IPS-15b (cell line): Measurements from ENCODE around the gene LRRTM3.

Experiments
- H3K27me3 ChIP-seq: one replicate; pipeline ENCODE4 v1.6.1; 2013; ENCODE audit warnings: low read length; ENCODE audit not compliant: control insufficient read depth, insufficient read depth
- H3K36me3 ChIP-seq: one replicate; pipeline ENCODE4 v1.6.1; 2013; ENCODE audit warnings: low read length; ENCODE audit not compliant: control insufficient read depth, insufficient read depth
- H3K4me1 ChIP-seq: one replicate; pipeline ENCODE4 v1.6.1; 2013; ENCODE audit warnings: mild to moderate bottlenecking, low read length; ENCODE audit not compliant: control insufficient read depth, insufficient read depth
- H3K4me3 ChIP-seq: one replicate; pipeline ENCODE4 v1.5.1; 2013; ENCODE audit warnings: low read depth, low read length
- H3K9ac ChIP-seq: one replicate; pipeline ENCODE4 v1.6.1; 2013; ENCODE audit warnings: low read depth, mild to moderate bottlenecking, low read length
- H3K9me3 ChIP-seq: one replicate; pipeline ENCODE4 v1.6.1; 2013; ENCODE audit warnings: mild to moderate bottlenecking, low read length; ENCODE audit not compliant: control insufficient read depth, insufficient read depth

Gene LRRTM3

DNA sequence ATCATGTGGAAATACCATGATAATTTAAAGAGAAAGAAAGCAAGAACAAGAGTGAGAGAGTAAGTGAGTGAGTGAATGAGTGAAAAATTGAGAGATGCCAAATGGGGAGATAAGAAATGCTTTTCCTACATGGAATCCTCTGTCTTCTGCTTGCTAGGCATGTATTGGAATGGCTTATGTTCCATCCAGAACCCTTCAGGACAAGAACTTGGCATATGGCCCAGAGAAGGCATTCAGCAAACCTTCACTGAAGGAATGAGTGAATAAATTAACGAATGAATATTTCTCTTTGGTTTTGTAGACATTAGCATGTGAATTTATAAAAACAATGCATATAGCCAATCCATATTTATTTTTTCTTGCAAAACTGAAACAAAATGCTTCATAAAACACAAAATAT, 162.2 kb downstream of the LRRTM3 start:
- no peaks in the 10 kb centered on the region for H3K27me3 ChIP-seq

DNA sequence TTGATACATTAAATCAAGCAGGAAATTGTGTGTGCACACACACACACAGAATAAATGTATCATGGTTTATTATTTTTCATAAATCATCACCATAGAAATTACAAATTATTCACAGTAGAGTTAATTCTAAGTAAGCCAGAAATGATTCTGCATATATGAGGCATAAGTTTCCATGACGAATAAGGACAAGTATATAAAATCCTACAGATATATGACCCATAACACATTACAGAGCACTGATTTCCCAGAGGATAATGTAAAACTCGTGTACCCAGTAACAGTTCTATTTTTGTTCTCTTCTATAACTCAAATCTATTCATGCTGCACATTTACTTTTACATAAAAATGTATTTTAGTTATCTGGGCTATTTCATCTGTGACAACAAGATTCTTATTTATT, 169.7 kb downstream of the LRRTM3 start:
- Histone ChIP-seq H3K4me1 (peaks cover 6% of the 10 kb centered on the region), H3K36me3 (no peaks in the 10 kb centered on the region), H3K4me3 (no peak overlapping the region), H3K27me3 (no peaks in the 10 kb centered on the region), H3K9me3 (no peaks in the 10 kb centered on the region), H3K9ac (no peak overlapping the region)

More for the DNA sequence above, 162.2 kb downstream of the LRRTM3 start:
- H3K9me3 ChIP-seq, result no peaks in the 10 kb centered on the region
- no peak overlapping the region for H3K9ac ChIP-seq
- H3K4me3 ChIP-seq, result no peak overlapping the region
- H3K4me1 ChIP-seq, result no peaks in the 10 kb centered on the region
- no peaks in the 10 kb centered on the region for H3K36me3 ChIP-seq

DNA sequence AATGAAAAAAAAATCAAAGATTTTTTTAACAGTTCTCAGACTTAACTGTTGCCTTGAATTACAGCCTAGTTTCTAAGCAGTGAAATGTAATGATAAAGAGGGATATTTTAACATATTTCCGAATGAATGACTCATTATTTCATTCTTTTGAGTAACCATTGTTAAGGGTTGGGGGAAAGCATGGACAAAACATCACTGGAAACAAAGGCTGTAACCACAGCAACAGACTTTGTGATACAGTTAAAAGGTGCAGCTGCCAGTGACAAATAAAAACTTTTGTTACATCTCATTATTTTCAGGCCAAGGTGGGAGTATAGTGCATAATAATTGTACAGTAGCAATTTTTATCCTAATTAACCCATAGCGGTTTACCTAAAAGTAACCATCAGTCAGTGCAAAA, 172.6 kb downstream of the LRRTM3 start:
- no peaks in the 10 kb centered on the region for H3K36me3 ChIP-seq
- H3K4me1 ChIP-seq, result peaks cover 6% of the 10 kb centered on the region
- no peak overlapping the region for H3K9ac ChIP-seq
- H3K27me3 ChIP-seq, result no peaks in the 10 kb centered on the region
- H3K9me3 ChIP-seq, result no peaks in the 10 kb centered on the region
- no peak overlapping the region for H3K4me3 ChIP-seq

DNA sequence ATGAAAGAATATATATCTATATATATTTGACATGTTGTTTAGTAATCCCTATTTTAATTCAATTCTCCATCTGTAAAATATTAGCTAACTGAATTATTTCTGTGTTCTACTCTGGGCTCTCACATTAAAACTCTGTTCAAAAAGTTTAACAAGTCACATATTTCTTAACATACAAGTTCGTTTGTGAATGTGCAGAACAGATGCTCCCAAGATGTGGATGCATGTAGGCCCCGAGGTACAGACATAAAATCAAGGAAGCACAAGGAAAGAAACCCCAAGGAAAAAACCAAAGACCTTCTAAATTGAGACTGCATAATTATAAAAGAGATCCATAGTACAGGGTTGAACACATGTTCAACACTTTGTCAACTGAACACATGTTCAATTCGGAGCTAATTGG, 175.1 kb downstream of the LRRTM3 start:
- H3K9me3 ChIP-seq, result no peaks in the 10 kb centered on the region
- no peak overlapping the region for H3K4me3 ChIP-seq
- H3K4me1 ChIP-seq, result peaks cover 6% of the 10 kb centered on the region
- H3K36me3 ChIP-seq, result no peaks in the 10 kb centered on the region
- H3K27me3 ChIP-seq, result no peaks in the 10 kb centered on the region
- H3K9ac ChIP-seq, result no peak overlapping the region

DNA sequence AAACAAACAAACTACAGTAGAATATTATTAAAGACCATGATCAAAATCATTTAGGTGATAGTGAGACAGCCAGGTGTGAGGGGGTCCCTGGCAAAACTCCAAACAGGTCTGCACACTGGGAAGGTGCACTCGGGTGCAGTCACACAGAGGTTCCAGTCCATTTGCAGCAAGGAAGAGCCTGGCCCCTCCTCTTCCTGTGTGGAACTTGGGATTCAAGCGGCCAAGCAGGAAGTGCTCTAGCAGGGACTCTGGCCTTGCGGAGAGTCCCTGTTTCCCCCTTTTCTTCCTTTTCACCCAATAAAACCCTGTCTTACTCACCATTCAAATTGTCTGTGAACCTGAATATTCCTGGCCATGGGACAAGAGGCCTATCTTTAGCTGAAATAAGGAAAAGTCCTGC, 181.8 kb downstream of the LRRTM3 start:
- Histone ChIP-seq H3K4me1 (no peaks in the 10 kb centered on the region), H3K9me3 (no peaks in the 10 kb centered on the region), H3K27me3 (no peaks in the 10 kb centered on the region), H3K4me3 (no peak overlapping the region), H3K9ac (no peak overlapping the region), H3K36me3 (no peaks in the 10 kb centered on the region)

DNA sequence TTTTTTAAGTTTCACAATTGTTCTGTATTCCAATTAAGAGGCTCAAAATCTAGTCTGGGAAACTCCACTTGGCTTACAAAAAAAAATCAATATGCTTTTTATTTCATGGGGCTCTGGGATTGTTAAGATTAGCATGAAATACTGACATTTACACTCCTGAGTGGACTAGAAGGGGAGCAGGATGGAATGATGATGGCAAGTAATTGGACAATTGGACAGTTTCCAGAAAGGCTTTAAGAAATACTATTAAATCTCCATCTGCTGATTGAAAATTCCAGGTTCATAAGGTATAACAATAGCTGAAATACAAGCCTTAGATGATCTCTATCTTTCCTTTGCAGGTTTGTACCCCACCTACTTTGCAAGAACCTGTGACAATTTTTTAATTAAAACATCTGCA, 184.4 kb downstream of the LRRTM3 start:
- Histone ChIP-seq H3K9me3 (no peaks in the 10 kb centered on the region), H3K27me3 (no peaks in the 10 kb centered on the region), H3K36me3 (no peaks in the 10 kb centered on the region), H3K4me3 (no peak overlapping the region), H3K4me1 (no peaks in the 10 kb centered on the region), H3K9ac (no peak overlapping the region)

DNA sequence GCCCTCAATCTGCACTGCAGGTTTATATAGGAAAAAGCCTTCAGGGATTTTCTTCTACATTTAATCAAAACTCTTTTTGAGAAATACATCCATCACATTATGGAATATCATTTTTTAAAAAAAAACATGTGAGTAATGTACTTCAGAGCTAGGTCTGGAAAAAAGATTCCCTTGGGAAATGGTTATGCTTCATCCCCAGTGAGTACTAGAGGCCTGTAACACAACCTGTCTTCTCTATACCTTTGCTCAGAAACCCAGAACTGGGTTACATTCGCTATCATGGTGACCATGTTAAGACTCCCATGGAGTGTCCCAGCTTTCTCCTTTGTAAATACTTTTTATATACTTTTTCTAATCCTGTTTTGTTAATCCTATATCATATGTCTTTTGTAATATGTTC, 186.9 kb downstream of the LRRTM3 start:
- H3K4me1 ChIP-seq, result no peaks in the 10 kb centered on the region
- no peaks in the 10 kb centered on the region for H3K9me3 ChIP-seq
- H3K36me3 ChIP-seq, result no peaks in the 10 kb centered on the region
- H3K27me3 ChIP-seq, result no peaks in the 10 kb centered on the region
- H3K4me3 ChIP-seq, result no peak overlapping the region
- no peak overlapping the region for H3K9ac ChIP-seq

DNA sequence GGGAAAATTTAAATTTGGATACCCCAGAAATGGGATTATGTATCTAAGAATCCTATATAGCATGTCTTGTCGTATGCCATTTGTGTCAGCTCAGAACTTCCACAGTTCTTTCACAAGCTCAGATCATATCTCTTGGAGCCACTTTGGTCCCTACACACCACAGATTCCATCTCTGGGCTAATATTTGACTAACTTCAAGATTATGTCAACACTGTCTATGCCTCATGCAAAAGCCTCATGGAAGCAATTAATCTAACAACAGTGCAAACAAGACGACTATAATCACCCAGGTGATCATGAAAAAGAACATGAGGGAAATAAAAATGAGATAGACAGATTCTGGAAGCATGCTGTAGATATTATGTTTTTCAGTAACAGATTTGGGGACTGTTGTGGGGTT, 189.1 kb downstream of the LRRTM3 start:
- H3K4me3 ChIP-seq, result no peak overlapping the region
- H3K9me3 ChIP-seq, result no peaks in the 10 kb centered on the region
- no peaks in the 10 kb centered on the region for H3K27me3 ChIP-seq
- H3K9ac ChIP-seq, result no peak overlapping the region
- H3K36me3 ChIP-seq, result no peaks in the 10 kb centered on the region
- no peaks in the 10 kb centered on the region for H3K4me1 ChIP-seq

DNA sequence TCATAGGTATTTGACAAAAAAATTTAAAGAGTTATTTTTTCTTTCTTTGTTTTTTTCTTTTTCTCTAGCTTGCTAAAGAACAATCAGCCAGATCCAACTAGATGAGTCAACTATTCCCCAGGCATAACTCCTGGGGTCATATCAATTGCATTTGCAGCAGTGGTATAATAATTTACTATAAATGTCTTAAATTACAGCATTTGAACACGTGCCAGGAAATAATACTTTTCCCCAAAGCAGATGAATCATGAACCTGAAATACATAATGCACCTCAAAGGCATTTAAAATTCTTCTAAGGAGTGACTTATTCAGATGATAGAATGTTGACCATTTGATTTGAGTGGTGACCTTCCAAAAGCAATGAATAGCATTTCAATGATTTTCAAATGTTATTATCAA, 190.1 kb downstream of the LRRTM3 start:
- no peaks in the 10 kb centered on the region for H3K36me3 ChIP-seq
- H3K4me1 ChIP-seq, result no peaks in the 10 kb centered on the region
- no peak overlapping the region for H3K9ac ChIP-seq
- H3K27me3 ChIP-seq, result no peaks in the 10 kb centered on the region
- H3K9me3 ChIP-seq, result no peaks in the 10 kb centered on the region
- H3K4me3 ChIP-seq, result no peak overlapping the region

DNA sequence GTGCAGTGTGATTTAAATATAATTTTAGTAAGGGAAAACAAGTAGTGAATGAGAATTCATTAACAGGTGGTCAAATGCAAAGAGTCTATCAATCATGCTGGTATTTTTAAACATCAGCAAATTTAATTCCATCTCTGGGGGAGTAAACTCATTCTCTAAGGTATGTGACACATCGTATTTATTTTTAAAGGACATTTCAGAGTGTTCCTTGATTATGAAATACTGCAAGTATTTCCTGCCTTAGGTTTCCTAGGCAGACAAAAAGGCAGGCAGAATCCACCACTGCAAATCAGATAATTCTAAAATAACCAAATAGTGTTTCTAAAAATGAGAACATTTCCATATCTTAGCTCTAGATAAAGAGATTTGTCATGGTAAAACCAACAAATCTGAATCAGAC, 193.8 kb downstream of the LRRTM3 start:
- no peaks in the 10 kb centered on the region for H3K27me3 ChIP-seq
- no peaks in the 10 kb centered on the region for H3K4me1 ChIP-seq
- no peak overlapping the region for H3K9ac ChIP-seq
- H3K36me3 ChIP-seq, result no peaks in the 10 kb centered on the region
- H3K4me3 ChIP-seq, result no peak overlapping the region
- H3K9me3 ChIP-seq, result no peaks in the 10 kb centered on the region

DNA sequence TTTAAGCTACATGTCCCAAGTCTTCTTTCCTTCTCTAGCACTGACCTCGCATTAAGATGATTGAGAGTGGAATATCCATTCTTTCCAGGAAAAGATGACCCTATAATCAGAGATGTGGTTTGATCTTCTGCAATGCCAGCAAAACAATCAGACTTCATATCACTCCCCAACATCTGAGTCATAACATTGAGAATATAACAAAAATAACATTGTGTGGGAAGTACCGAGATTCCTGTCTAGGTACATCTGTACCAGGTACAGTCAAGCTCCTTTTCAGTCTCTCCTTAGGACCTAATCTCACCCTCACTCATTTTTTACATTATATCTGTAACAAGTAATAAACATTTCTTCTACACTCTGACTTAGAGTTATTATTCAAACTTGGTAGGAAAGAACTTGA, 201.6 kb downstream of the LRRTM3 start:
- Histone ChIP-seq H3K4me3 (no peak overlapping the region), H3K9me3 (no peaks in the 10 kb centered on the region), H3K9ac (no peak overlapping the region), H3K4me1 (no peaks in the 10 kb centered on the region), H3K36me3 (no peaks in the 10 kb centered on the region), H3K27me3 (no peaks in the 10 kb centered on the region)

DNA sequence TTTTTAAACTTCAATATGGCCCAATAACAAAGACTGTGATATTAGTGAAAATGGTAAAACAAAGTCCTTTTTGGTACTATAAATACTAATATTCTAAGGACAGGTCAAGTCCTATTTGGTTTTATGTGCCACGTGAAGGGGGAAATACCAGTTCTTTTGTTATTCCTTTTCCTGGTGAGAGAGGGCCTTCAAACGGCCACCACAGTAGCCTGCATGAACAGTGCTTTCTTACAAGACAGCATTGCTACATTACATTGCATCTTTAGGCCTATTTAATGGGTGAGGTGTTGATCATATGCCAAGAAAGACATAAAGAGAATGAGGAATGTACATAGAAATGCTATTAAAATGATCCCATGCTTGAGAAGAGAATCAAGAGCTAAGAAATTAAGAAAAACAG, 214.8 kb downstream of the LRRTM3 start:
- no peaks in the 10 kb centered on the region for H3K9me3 ChIP-seq
- peaks cover 2% of the 10 kb centered on the region for H3K4me1 ChIP-seq
- H3K4me3 ChIP-seq, result no peak overlapping the region
- H3K9ac ChIP-seq, result no peak overlapping the region
- no peaks in the 10 kb centered on the region for H3K27me3 ChIP-seq
- H3K36me3 ChIP-seq, result no peaks in the 10 kb centered on the region

DNA sequence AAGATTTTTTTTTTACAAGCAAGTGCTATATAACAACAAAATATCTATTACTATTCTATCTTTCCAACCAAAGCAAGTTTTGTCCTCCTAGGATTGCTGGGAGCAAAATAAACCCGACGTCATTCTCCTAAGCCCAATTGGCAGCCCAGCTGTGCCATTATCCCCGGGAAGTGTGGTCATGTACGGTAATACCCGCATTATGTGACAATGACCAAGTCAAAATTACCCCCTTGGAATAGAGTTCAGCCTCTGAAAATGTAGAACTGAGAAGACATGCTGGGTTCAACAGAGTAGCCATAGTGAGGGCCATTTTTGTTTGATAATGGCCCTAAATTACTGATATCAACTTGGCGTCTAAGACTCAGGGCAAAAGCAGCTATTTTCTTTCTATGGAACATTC, 215.5 kb downstream of the LRRTM3 start:
- Histone ChIP-seq H3K27me3 (no peaks in the 10 kb centered on the region), H3K36me3 (no peaks in the 10 kb centered on the region), H3K9ac (no peak overlapping the region), H3K9me3 (no peaks in the 10 kb centered on the region), H3K4me3 (no peak overlapping the region), H3K4me1 (peaks cover 2% of the 10 kb centered on the region)
